ENCODE data around the gene NDUFS6.

- TF ChIP-seq POLR2A (IDR thresholded peaks at IDR 0.05; ENCODE audit: low read depth, low read length) (no peak), POLR2AphosphoS5 (IDR thresholded peaks at IDR 0.05; ENCODE audit: low read depth, low read length) (no peak)
Observed at GRCh38 chr5:1758574-1758973, 42.6 kb upstream of the NDUFS6 start.
